GM18505 (cell line): ENCODE data around the gene GRIK2.

Experiments
- ATAC-seq: cut with Tn5 transposase; IDR thresholded peaks from one replicate; pipeline ENCODE4 v1.9.1; 2021; ENCODE audit not compliant: unreplicated experiment
- POLR2A ChIP-seq: IDR thresholded peaks from 4 replicates; pipeline ENCODE4 v1.6.1; 2011; ENCODE audit warnings: borderline replicate concordance; ENCODE audit not compliant: insufficient read depth, insufficient read length; ENCODE audit errors: extremely low read depth

The GRIK2 gene

DNA sequence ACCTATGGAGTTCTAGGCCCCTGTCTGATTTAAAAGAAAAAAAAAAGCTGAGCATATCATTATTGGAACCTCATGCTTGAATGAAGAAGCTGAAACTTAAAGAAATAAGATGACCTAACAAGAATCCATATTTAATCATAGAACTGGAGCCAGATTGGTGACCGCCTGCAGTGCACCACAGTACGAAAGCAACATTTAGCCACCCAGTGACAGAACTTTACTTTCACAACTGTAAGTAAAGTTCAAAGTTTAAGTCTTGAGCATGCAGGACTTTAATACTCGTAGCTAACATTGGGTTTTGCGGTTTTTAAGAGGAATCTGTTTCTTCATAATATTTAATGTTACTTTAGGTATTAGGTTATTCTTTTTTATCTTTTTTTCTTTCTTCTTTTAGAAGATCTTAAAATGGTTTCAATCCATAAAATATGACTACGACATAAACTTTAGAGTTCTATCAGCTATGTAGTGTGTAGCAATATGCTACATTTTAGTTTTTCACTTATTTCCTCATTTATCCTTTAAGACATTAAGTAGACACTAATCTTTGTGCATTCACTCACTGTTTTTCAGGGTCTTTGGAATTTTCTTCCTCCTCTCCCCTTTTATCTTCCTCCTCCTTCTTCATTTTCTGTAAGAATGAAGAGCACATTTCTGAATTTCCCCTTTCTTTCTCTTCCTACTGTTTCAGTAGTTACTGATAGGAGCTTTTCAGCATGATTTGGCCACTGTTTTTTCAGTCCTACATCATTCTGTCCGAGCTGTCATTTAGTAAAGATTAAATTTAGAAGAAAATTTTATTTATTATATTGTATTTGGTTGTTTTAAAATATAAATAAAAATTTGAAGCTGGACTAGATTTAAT lies 514.1 kb downstream of the GRIK2 start:
- no peak for TF ChIP-seq POLR2A
- no peak for ATAC-seq

DNA sequence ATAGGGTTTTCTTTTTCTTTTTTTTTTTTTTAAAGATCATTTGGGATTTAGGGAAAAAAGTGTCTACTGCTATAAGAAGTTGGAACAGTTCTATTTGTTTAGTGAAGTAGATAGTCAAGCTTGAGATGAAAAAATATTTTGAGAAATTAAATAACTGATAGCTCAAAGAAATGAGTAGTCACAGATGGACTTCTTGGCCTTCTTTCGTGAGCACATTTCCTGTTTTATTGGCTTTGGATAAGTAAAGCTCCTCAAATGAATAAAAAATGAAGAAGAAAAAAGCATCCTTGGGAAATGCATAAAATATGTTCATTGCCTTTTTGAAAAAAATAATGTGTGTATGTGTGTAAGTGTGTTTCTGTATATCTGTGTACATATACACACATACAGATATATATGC lies 515.9 kb downstream of the GRIK2 start:
- TF ChIP-seq POLR2A = no peak
- ATAC-seq = no peak

DNA sequence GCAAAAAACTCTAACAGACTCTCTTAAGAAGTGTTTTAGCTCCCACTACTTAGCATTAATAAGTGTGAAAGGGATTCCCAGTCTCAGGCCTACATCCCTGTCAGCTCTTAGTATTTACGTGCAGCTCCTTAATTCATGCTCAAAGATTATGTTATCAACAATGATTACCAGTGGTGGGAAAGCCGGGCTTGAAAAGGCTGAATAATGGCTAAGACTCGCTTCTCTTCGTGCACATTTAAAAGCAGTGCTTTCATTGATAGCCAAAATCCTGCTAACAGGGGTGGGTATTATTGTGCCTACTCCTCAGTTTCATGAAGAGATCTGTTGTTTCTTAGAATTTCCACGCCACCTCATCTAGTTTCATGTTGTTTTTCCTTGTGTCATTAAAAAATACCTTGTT lies 518.8 kb downstream of the GRIK2 start:
- TF ChIP-seq POLR2A = no peak
- no peak for ATAC-seq

DNA sequence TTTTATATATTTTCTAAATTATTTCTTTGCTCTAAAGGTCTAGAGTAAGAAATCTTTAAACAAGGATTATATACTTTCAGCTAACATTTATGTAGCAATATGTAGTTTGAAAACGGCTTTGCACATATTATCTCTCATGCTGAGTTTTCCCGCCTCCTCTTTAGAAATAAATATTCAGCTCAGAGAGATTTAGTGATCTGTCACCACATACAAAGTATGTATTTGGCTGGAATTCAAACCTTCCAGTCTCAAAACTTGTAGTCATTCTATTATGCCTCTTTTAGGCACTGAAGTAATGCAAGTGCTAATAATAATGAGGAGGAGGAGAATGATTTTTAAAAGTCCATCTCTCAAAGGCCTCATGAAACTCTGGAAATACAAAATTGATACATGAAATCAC lies 525.0 kb downstream of the GRIK2 start:
- ATAC-seq = no peak
- no peak for TF ChIP-seq POLR2A

DNA sequence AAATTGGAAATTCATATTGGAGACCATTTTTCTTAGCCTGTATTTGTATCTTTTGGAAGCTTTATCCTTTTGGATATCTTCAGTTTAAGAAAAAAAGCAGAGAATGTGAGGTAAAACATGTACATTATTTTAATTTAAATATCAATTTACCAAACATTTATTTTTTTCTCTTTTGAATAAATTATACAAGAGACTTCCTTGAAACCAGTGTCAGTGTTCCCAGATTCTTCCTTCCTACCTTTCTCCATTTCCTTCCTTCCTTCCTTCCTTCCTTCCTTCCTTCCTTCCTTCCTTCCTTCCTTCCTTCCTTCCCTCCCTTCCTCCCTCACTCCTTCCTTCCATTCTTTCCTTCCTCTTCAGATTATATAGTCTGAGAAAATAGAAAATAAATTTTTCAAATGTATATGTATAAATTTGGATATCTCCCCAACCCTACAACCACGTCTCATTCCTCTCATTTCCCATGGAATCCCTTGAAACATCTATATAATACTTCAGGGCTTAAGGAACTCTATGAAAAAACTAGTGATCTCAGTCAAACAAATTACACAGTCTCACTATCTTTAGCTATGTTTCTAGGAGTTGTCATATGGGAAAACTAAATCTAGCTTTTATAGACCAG lies 528.4 kb downstream of the GRIK2 start:
- TF ChIP-seq POLR2A = no peak
- no peak for ATAC-seq

DNA sequence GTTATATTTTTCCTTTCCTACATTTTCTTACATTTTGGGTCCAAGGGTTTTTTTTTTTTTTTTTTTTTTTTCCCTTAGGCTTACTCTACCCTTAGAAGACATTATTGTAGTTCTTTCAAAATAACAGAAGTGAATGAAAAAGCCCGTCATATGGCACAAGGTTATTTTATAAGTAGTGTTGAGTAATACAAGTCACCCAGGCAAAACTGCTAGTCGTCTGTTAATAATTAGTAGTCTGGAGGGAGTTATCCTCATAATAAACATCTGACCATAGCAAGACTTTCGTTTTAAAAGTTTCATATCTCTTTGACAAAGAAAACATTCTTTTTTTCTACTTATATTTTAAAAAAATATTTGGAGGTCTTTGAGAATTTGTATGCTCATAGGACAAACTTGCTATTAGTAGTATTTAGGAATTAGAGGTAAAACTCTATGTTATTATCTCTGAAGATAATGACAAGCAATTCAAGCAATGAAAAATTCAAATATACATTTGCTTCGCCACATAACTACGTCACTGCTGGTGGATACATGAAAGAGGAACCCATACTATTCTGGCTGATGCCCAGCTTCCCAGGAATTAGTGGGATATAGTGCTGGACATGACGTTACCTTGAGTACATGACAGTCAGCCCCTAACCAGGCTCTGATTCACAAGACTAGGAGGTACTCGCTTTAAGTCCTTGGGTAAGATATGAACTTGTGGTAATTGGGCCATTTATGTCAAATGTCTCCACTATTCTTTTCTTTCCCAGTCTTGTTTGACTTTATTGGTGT lies 532.8 kb downstream of the GRIK2 start:
- no peak for ATAC-seq

GRCh38 chr6:101931766-101932165 lies 538.3 kb downstream of the GRIK2 start:
- no peak for TF ChIP-seq POLR2A
- no peak for ATAC-seq

More for the DNA sequence above, 532.8 kb downstream of the GRIK2 start:
- no peak for TF ChIP-seq POLR2A

- no peak for ATAC-seq
- TF ChIP-seq POLR2A = no peak
Observed at GRCh38 chr6:101932704-101933103, 539.2 kb downstream of the GRIK2 start.

DNA sequence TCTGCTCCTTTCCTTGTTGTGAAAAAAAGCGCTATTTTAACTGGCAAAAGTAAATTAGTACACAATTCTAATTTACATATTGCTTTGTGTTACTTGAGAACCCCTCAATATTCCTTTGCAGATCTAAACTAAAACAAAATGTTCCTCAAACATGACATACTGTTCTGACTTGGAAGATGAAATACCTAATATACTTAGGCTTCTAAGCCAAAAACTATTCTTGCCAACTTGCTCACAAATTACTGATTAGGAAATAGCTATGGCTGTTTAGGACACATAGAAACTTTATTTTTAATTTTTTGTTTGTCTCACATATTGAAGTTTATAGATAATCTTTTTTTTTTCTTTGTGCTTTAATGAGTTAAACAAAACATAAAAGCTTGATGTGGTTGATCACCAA lies 542.2 kb downstream of the GRIK2 start:
- no peak for ATAC-seq
- no peak for TF ChIP-seq POLR2A

GRCh38 chr6:101936516-101936915 lies 543.0 kb downstream of the GRIK2 start:
- ATAC-seq = no peak
- TF ChIP-seq POLR2A = no peak

DNA sequence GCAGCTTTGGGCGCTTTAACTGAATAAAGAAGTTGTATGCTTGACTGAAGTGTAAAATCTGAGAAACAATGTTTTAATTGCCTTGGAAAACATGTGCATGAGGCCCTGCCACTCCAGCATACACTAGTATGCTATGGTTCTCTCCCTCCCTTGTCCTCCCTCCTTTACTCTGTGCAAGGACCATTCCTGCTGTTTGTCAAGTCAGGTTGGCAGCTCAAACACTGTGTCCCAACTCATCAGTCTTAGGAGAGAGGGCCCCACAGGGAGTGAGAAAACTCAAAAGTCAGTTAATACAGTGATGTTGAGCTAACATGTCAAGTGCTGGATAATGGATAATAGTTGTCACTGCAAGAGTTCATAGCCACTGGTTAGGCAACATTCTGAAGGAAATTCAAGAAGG lies 543.6 kb downstream of the GRIK2 start:
- no peak for TF ChIP-seq POLR2A
- no peak for ATAC-seq

- ATAC-seq = no peak
Observed at GRCh38 chr6:101940391-101940790, 546.9 kb downstream of the GRIK2 start.

GRCh38 chr6:101956961-101957360 lies 563.5 kb downstream of the GRIK2 start:
- TF ChIP-seq POLR2A = no peak
- no peak for ATAC-seq

More at GRCh38 chr6:101940391-101940790, 546.9 kb downstream of the GRIK2 start:
- TF ChIP-seq POLR2A = no peak
